ENCODE measurements around the gene FRMD4A. TPM values are rescaled to one million over a fixed set of nuclear protein-coding genes. Genes with fewer than 3 reads are reported as not detected.
A peak's percentile ranks its signal among the peaks of the same experiment; 100 is the strongest.

FRMD4A gene
- total RNA-seq, 1 experiment from 2014 or later: 8.8 TPM

- Histone ChIP-seq H3K4me3 (no peak overlapping the region), H3K9me3 (peaks cover 2% of the 10 kb centered on the region; the same call in 1 of the 2 replicates), H3K36me3 (no peaks in the 10 kb centered on the region), H3K27me3 (no peaks in the 10 kb centered on the region)
- DNase-seq: no peak
Measured at GRCh38 chr10:13997650-13998049, 333.1 kb downstream of the FRMD4A start.

GRCh38 chr10:13994932-13995331, 335.8 kb downstream of the FRMD4A start:
- DNase-seq: no peak
- no peaks in the 10 kb centered on the region for H3K36me3 ChIP-seq
- H3K27me3 ChIP-seq: no peaks in the 10 kb centered on the region
- H3K4me3 ChIP-seq: no peak overlapping the region
- peaks cover 2% of the 10 kb centered on the region; the same call in 1 of the 2 replicates for H3K9me3 ChIP-seq

- no peaks in the 10 kb centered on the region for H3K27me3 ChIP-seq
- no peaks in the 10 kb centered on the region for H3K36me3 ChIP-seq
- H3K9me3 ChIP-seq: 0 out of 2 replicates have a peak, but pooled peaks cover 2% of the 10 kb centered on the region
- no peak for DNase-seq
- H3K4me3 ChIP-seq: no peak overlapping the region
Measured at GRCh38 chr10:13993673-13994089, 337.0 kb downstream of the FRMD4A start.

GRCh38 chr10:13993169-13993568, 337.6 kb downstream of the FRMD4A start:
- Histone ChIP-seq H3K9me3 (0 out of 2 replicates have a peak, but pooled peaks cover 2% of the 10 kb centered on the region), H3K36me3 (no peaks in the 10 kb centered on the region), H3K27me3 (no peaks in the 10 kb centered on the region), H3K4me3 (no peak overlapping the region)
- no peak for DNase-seq

GRCh38 chr10:13991353-13991752, 339.4 kb downstream of the FRMD4A start:
- no peak for DNase-seq
- Histone ChIP-seq H3K9me3 (no peaks in the 10 kb centered on the region), H3K4me3 (no peak overlapping the region), H3K27me3 (no peaks in the 10 kb centered on the region), H3K36me3 (no peaks in the 10 kb centered on the region)

- no peak for DNase-seq
- Histone ChIP-seq H3K4me3 (no peak overlapping the region), H3K27me3 (no peaks in the 10 kb centered on the region), H3K36me3 (no peaks in the 10 kb centered on the region), H3K9me3 (no peaks in the 10 kb centered on the region)
Measured at GRCh38 chr10:13990946-13991345, 339.8 kb downstream of the FRMD4A start.

GRCh38 chr10:13990392-13990805, 340.3 kb downstream of the FRMD4A start:
- no peaks in the 10 kb centered on the region for H3K9me3 ChIP-seq
- no peak for DNase-seq
- H3K27me3 ChIP-seq: no peaks in the 10 kb centered on the region
- no peaks in the 10 kb centered on the region for H3K36me3 ChIP-seq
- H3K4me3 ChIP-seq: no peak overlapping the region

- Histone ChIP-seq H3K36me3 (no peaks in the 10 kb centered on the region), H3K9me3 (no peaks in the 10 kb centered on the region), H3K4me3 (no peak overlapping the region), H3K27me3 (no peaks in the 10 kb centered on the region)
- DNase-seq: no peak
Measured at GRCh38 chr10:13989616-13990015, 341.1 kb downstream of the FRMD4A start.

GRCh38 chr10:13987446-13987845, 343.3 kb downstream of the FRMD4A start:
- Histone ChIP-seq H3K36me3 (no peaks in the 10 kb centered on the region), H3K9me3 (no peaks in the 10 kb centered on the region), H3K4me3 (no peak overlapping the region), H3K27me3 (no peaks in the 10 kb centered on the region)
- no peak for DNase-seq

- Histone ChIP-seq H3K4me3 (no peak overlapping the region), H3K27me3 (no peaks in the 10 kb centered on the region), H3K9me3 (no peaks in the 10 kb centered on the region), H3K36me3 (no peaks in the 10 kb centered on the region)
- DNase-seq: peak; percentile 57
Measured at GRCh38 chr10:13984647-13985155, 346.0 kb downstream of the FRMD4A start.

GRCh38 chr10:13983035-13983434, 347.7 kb downstream of the FRMD4A start:
- no peak for DNase-seq
- Histone ChIP-seq H3K9me3 (no peaks in the 10 kb centered on the region), H3K27me3 (no peaks in the 10 kb centered on the region), H3K36me3 (no peaks in the 10 kb centered on the region), H3K4me3 (no peak overlapping the region)

GRCh38 chr10:13978533-13979115, 352.1 kb downstream of the FRMD4A start:
- no peaks in the 10 kb centered on the region for H3K27me3 ChIP-seq

GRCh38 chr10:13977861-13978532, 352.7 kb downstream of the FRMD4A start:
- H3K4me3 ChIP-seq: no peak overlapping the region
- H3K9me3 ChIP-seq: no peaks in the 10 kb centered on the region
- H3K36me3 ChIP-seq: no peaks in the 10 kb centered on the region
- DNase-seq: no peak
- H3K27me3 ChIP-seq: no peaks in the 10 kb centered on the region

More at GRCh38 chr10:13978533-13979115, 352.1 kb downstream of the FRMD4A start:
- DNase-seq: peak; percentile 69
- H3K36me3 ChIP-seq: no peaks in the 10 kb centered on the region
- no peaks in the 10 kb centered on the region for H3K9me3 ChIP-seq
- H3K4me3 ChIP-seq: no peak overlapping the region

- Histone ChIP-seq H3K27me3 (no peaks in the 10 kb centered on the region), H3K4me3 (no peak overlapping the region), H3K9me3 (no peaks in the 10 kb centered on the region), H3K36me3 (no peaks in the 10 kb centered on the region)
- DNase-seq: no peak
Measured at GRCh38 chr10:13973742-13974141, 357.0 kb downstream of the FRMD4A start.

GRCh38 chr10:13972609-13973008, 358.1 kb downstream of the FRMD4A start:
- H3K27me3 ChIP-seq: no peaks in the 10 kb centered on the region
- no peaks in the 10 kb centered on the region for H3K9me3 ChIP-seq
- no peak overlapping the region for H3K4me3 ChIP-seq
- no peak for DNase-seq
- no peaks in the 10 kb centered on the region for H3K36me3 ChIP-seq

GRCh38 chr10:13971601-13972475, 358.9 kb downstream of the FRMD4A start:
- no peak for DNase-seq
- Histone ChIP-seq H3K4me3 (no peak overlapping the region), H3K9me3 (no peaks in the 10 kb centered on the region)

GRCh38 chr10:13970957-13971353, 359.8 kb downstream of the FRMD4A start:
- Histone ChIP-seq H3K4me3 (no peak overlapping the region), H3K27me3 (no peaks in the 10 kb centered on the region), H3K36me3 (no peaks in the 10 kb centered on the region), H3K9me3 (no peaks in the 10 kb centered on the region)
- DNase-seq: no peak

More at GRCh38 chr10:13971601-13972475, 358.9 kb downstream of the FRMD4A start:
- Histone ChIP-seq H3K27me3 (no peaks in the 10 kb centered on the region), H3K36me3 (no peaks in the 10 kb centered on the region)
